ENCODE measurements around the gene PPA2.

PPA2 gene

GRCh38 chr4:105496899-105497298 lies 23.0 kb upstream of the PPA2 start:
- H3K9me3 ChIP-seq (ENCODE audit: control insufficient read depth, insufficient read depth, low read length) = no peaks in the 10 kb centered on the region

GRCh38 chr4:105495667-105496066 lies 21.8 kb upstream of the PPA2 start:
- no peaks in the 10 kb centered on the region for H3K79me2 ChIP-seq (ENCODE audit: control insufficient read depth, low read length)
- no peaks in the 10 kb centered on the region for H3K9me3 ChIP-seq (ENCODE audit: control insufficient read depth, insufficient read depth, low read length)
- no peaks in the 10 kb centered on the region for H3K9me2 ChIP-seq (replicated peaks; ENCODE audit: control insufficient read depth, low read length)
- H3K4me2 ChIP-seq (ENCODE audit: low read length) = no peak overlapping the region
- H3F3A ChIP-seq (ENCODE audit: control insufficient read depth, insufficient read depth) = no peaks in the 10 kb centered on the region
- H3K4me1 ChIP-seq (ENCODE audit: control insufficient read depth, low read length) = no peaks in the 10 kb centered on the region
- TF ChIP-seq EZH2phosphoT487 (IDR thresholded peaks at IDR 0.05; ENCODE audit: borderline replicate concordance, low read length) (no peak), CTCF (IDR thresholded peaks at IDR 0.05; ENCODE audit: low read depth, low read length, poor library complexity, severe bottlenecking) (no peak)
- no peaks in the 10 kb centered on the region for H3K36me3 ChIP-seq (ENCODE audit: control insufficient read depth, low read length)
- H3K27me3 ChIP-seq (ENCODE audit: control insufficient read depth, low read length) = no peaks in the 10 kb centered on the region
- no peak overlapping the region for H3K27ac ChIP-seq (ENCODE audit: low read depth, low read length)
- H4K20me1 ChIP-seq (ENCODE audit: control insufficient read depth, insufficient read depth, low read depth, low read length) = no peaks in the 10 kb centered on the region
- H3K4me3 ChIP-seq (ENCODE audit: low read length) = no peak overlapping the region

More at GRCh38 chr4:105496899-105497298, 23.0 kb upstream of the PPA2 start:
- Histone ChIP-seq H3K4me3 (ENCODE audit: low read length) (no peak overlapping the region), H3K36me3 (ENCODE audit: control insufficient read depth, low read length) (no peaks in the 10 kb centered on the region), H3K79me2 (ENCODE audit: control insufficient read depth, low read length) (no peaks in the 10 kb centered on the region), H3K4me1 (ENCODE audit: control insufficient read depth, low read length) (no peaks in the 10 kb centered on the region), H4K20me1 (ENCODE audit: control insufficient read depth, insufficient read depth, low read depth, low read length) (no peaks in the 10 kb centered on the region), H3F3A (ENCODE audit: control insufficient read depth, insufficient read depth) (no peaks in the 10 kb centered on the region), H3K27ac (ENCODE audit: low read depth, low read length) (no peak overlapping the region), H3K27me3 (ENCODE audit: control insufficient read depth, low read length) (no peaks in the 10 kb centered on the region), H3K4me2 (ENCODE audit: low read length) (no peak overlapping the region), H3K9me2 (replicated peaks; ENCODE audit: control insufficient read depth, low read length) (no peaks in the 10 kb centered on the region)
- no peak for TF ChIP-seq EZH2phosphoT487 (IDR thresholded peaks at IDR 0.05; ENCODE audit: borderline replicate concordance, low read length)
- TF ChIP-seq CTCF (IDR thresholded peaks at IDR 0.05; ENCODE audit: low read depth, low read length, poor library complexity, severe bottlenecking) = peak; percentile 43

- no peaks in the 10 kb centered on the region for H3K79me2 ChIP-seq (ENCODE audit: control insufficient read depth, low read length)
- H3K9me2 ChIP-seq (replicated peaks; ENCODE audit: control insufficient read depth, low read length) = no peaks in the 10 kb centered on the region
- no peaks in the 10 kb centered on the region for H3F3A ChIP-seq (ENCODE audit: control insufficient read depth, insufficient read depth)
- H3K27ac ChIP-seq (ENCODE audit: low read depth, low read length) = no peak overlapping the region
- no peak overlapping the region for H3K4me2 ChIP-seq (ENCODE audit: low read length)
- H3K9me3 ChIP-seq (ENCODE audit: control insufficient read depth, insufficient read depth, low read length) = no peaks in the 10 kb centered on the region
- H4K20me1 ChIP-seq (ENCODE audit: control insufficient read depth, insufficient read depth, low read depth, low read length) = no peaks in the 10 kb centered on the region
- H3K4me3 ChIP-seq (ENCODE audit: low read length) = no peak overlapping the region
- no peaks in the 10 kb centered on the region for H3K27me3 ChIP-seq (ENCODE audit: control insufficient read depth, low read length)
- no peaks in the 10 kb centered on the region for H3K36me3 ChIP-seq (ENCODE audit: control insufficient read depth, low read length)
- TF ChIP-seq CTCF (IDR thresholded peaks at IDR 0.05; ENCODE audit: low read depth, low read length, poor library complexity, severe bottlenecking) (no peak), EZH2phosphoT487 (IDR thresholded peaks at IDR 0.05; ENCODE audit: borderline replicate concordance, low read length) (no peak)
- H3K4me1 ChIP-seq (ENCODE audit: control insufficient read depth, low read length) = no peaks in the 10 kb centered on the region
These were observed 16.7 kb upstream of the PPA2 start for GRCh38 chr4:105490523-105490922.

Data from DOHH2 (cell line).